ENCODE data around the gene BAK1.
"Not testable (repeated sequence)": the region's sequence is repeated elsewhere in the genome, so short reads cannot be mapped to it uniquely, and the experiment has no call there.

BAK1 gene

DNA sequence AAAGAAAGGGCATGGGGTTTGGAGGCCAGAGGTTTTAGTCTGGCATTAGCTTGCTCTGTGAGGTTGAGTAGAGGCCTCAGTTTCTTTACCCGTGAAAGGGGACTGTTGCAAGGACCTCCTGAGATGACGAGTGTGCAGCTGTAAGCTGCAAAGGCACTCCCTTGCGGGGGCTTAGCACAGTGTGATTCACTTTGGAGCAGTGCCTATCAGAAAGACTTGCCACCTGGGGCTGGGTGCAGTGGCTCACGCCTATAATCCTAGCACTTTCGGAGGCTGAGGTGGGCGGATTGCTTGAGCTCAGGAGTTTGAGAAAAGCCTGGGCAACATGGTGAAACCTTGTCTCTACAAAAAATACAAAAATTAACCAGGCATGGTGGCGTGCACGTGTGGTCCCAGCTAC is 7.5 kb upstream of the BAK1 start:
- DNase-seq (ENCODE audit: low read depth in 2 of 2), result no peak

DNA sequence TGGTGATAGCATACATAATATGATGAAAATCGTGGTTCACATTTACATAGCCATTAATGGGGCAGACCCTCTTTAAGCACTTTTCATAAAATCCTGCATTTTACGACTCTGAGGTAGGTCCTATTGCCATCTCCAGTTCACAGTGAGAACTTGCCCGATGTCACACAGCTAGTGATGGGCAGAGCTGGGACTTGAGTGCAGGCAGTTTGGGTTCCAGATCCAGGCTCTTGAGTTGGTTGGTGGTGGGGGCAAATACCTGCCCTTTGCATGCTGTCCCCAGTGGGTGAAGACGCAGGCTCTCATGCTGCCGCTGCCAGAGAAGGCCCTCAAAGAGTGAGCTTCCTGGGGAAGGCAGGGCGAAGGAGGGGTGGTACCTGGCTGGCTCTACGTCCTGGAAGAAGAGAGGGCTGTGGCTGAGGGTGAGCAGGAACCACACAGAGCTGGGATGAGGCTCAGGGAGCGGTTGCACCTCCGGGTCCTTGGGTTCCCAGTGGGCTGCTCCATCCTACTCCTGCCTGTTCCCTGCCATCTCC is 6.1 kb upstream of the BAK1 start:
- no peak for DNase-seq (ENCODE audit: low read depth in 2 of 2)

DNA sequence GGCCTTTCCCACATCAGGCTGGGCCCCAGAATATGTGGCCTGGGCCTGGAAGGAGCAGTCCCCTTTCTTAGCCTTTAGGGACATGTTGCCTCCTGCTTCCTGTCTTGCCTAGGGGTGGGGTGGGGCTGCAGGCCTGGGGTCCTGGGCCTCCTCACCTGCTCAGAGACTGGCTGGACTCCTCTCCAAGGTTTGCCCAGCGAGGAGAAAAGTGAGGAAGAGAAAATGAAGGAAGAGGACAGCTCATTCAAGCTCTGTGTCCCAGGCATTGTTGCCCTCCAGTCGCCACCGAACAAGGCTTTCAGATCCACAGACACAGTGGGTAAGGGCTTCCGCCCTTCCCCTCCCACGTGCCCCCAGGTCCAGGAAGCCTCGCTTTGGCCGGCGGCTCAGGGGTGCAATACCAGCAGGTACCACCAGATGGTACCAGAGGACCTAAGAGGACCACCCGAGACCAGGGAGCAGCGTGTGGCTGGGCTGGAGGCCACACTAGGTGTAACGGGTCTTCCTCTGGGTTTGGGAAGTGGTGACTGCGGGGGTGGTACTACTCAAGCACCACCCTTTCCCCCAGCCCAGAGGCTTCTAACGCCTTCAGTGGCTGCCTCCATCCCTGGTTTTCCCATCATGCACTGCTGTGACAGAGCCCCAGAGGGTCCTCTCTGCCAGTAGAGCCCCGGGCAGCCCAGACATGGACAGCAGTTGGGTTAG is 5.5 kb upstream of the BAK1 start:
- DNase-seq (ENCODE audit: low read depth in 2 of 2), result peak; percentile 79 to 93

DNA sequence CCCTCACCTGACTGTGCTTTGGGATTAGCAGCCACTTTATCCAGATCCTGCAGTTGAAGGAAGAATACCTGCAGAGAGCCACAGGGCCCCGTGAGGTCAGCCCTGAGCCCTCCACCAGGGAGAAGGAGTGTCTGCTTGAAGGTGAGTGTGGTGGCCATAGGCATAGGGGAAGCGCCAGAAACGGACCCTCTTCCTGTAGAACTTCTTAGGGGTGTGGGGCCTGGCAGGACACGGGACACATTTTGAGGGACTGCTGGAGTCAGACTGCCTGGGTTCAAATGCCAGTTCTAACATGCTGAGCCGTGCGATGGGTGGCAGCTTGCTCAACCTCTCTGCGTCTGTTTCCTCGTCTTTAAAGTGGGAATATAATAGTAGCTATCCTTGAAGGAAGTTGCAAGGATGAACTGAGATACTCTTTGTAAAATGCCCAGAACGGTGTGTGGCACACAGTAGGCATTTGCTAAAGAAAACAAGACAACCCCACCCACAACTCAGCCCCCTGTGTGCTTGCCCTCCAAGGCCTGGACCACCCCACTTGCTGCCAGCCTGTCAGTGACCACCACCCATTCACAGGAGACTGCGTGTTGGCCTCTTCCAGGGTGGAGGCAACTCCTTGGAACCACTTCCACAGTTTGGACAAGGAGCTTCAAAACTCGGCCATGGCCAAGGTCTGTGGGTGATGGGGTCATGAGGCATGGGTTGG is 4.8 kb upstream of the BAK1 start:
- no peak for DNase-seq (ENCODE audit: low read depth in 2 of 2)

DNA sequence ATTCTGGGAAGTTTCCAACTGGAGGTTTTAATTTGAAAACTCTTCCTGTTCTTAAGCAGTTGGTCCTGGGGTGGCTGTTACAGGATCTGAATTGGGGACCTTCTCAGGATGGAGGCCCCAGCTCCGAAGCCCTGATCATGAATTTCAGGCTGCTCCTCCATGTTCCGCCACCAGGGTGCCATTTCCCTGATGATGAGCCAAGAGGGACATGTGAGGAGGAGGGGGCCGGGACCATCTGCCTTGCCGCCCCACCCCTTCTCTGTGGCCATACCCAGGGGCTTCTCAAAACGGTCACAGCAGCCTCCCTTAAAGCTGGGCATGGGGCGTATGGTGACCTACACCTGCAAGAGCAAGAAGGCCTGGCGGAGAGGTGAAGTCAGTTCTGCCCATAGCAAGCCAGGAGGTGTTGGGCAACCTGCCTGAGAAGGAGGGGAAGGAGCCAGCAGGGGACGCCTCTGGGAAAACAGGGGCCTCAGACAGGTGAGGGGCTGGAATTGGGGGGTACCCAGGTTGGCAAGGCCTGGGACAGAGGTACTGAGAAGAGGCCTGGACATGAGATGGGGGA is 3.6 kb upstream of the BAK1 start:
- DNase-seq (ENCODE audit: low read depth in 2 of 2), result no peak

- no peak for DNase-seq (ENCODE audit: low read depth in 2 of 2)
Observed at GRCh38 chr6:33581186-33581585, 1.1 kb upstream of the BAK1 start.

GRCh38 chr6:33578588-33579011 is 1.5 kb downstream of the BAK1 start:
- DNase-seq (ENCODE audit: low read depth in 2 of 2), result no peak

DNA sequence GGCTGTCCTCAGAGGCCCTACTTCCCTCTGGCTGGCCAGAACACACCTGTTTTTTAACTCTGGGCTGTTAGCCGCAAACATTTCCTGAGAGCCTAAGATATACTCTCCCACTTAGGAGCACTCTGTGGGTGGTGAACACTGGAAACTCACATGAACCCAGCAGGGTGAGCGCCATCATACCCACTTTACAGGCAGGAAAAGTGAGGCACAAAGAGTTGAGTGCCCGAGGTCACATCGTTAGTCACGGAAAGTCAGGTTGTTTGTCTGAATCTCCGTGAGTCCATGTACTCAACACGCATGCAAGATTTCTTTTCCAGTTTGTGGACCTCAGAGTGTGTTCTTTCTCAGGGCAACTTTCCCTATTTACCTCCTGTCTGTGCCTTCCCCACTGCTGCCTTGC is 1.9 kb downstream of the BAK1 start:
- no peak for DNase-seq (ENCODE audit: low read depth in 2 of 2)

DNA sequence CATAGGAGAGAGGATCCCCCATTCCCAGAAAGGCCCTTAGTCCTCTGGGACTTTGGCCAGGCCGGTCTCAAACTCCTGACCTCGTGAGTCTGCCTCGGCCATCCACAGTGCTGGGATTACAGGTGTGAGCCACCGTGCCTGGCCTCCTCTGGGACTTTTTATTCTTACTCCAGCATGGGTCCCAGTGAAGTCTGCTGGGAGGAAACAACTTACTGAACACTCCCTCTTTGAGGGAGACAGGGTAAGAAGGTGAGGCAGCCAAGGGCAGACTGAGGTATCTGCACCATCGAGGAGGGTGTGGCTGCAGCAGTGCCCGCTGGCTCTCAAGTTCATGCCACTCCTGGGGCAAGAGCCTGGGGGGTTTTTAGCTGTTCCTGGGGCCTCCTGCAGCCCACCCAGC is 2.4 kb downstream of the BAK1 start:
- no peak for DNase-seq (ENCODE audit: low read depth in 2 of 2)

GRCh38 chr6:33577106-33577535 is 3.0 kb downstream of the BAK1 start:
- no peak for DNase-seq (ENCODE audit: low read depth in 2 of 2)

- no peak for DNase-seq (ENCODE audit: low read depth in 2 of 2)
Observed at GRCh38 chr6:33576668-33577067, 3.4 kb downstream of the BAK1 start.

- DNase-seq (ENCODE audit: low read depth in 2 of 2), result no peak
Observed at GRCh38 chr6:33575211-33575610, 4.9 kb downstream of the BAK1 start.

GRCh38 chr6:33571637-33572316 is 8.3 kb downstream of the BAK1 start:
- no peak for DNase-seq (ENCODE audit: low read depth in 2 of 2)

DNA sequence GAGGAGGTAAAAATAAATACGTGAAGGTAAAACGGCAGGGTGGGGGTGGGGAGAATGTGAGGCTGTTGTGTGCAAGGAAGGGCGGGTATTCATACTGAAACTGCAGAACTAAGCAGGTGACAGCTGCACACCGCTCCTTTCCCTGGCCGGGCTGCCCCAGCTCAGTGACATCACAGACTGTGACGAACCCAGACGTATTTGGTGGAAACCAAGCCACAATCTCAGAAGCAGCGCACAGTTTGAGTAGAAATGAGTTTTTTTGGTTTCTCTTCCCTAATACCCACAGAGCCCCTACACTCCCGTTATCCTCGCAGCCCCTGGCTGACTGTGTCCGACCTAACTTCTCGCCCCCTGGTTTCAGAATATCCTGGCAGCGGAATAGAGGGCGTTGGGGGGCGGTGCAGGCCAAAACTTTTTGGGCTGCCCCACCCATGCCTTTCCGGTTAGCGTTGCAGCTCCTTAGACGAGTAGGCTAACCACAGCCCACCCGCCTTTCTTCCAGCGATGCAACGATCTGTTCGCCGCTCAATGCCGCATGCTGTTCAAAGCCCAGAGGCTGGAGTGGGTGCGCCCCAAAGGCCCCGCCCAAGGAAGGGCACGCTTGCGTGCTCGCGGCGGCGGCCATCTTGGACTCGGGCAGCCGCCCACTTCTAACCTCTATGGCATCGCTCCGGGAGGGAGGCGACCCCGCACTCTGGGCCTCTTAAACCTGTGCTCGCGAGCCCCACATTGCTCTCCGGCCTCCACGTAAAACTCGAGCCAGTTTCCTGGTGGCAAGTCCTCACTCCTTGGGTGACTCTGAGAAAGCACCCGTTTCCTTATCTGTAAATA is 9.1 kb downstream of the BAK1 start:
- DNase-seq (ENCODE audit: low read depth in 2 of 2), result peak; percentile 89 to 90

- no peak for DNase-seq (ENCODE audit: low read depth in 2 of 2)
Observed at GRCh38 chr6:33568826-33569570, 11.1 kb downstream of the BAK1 start.

DNA sequence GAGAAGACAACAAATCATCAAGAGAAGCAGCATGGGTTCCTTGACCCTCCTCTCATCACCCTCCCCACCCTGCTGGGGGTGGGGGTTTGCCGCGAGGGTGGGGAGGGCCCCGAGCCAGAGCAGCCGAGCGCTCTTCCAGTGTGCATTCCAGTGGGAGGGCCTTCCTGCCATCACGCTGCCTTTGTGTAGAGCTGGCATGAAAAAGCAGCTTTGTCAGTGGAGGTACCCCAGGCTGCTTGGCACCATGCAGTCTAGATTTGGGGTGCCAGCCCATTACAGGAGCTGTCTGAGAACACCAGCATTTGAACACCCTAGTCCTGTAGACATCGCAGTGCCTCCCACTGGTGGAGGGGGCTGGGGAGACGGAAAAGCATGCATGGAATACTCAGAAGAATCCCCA is 12.2 kb downstream of the BAK1 start:
- no peak for DNase-seq (ENCODE audit: low read depth in 2 of 2)

DNA sequence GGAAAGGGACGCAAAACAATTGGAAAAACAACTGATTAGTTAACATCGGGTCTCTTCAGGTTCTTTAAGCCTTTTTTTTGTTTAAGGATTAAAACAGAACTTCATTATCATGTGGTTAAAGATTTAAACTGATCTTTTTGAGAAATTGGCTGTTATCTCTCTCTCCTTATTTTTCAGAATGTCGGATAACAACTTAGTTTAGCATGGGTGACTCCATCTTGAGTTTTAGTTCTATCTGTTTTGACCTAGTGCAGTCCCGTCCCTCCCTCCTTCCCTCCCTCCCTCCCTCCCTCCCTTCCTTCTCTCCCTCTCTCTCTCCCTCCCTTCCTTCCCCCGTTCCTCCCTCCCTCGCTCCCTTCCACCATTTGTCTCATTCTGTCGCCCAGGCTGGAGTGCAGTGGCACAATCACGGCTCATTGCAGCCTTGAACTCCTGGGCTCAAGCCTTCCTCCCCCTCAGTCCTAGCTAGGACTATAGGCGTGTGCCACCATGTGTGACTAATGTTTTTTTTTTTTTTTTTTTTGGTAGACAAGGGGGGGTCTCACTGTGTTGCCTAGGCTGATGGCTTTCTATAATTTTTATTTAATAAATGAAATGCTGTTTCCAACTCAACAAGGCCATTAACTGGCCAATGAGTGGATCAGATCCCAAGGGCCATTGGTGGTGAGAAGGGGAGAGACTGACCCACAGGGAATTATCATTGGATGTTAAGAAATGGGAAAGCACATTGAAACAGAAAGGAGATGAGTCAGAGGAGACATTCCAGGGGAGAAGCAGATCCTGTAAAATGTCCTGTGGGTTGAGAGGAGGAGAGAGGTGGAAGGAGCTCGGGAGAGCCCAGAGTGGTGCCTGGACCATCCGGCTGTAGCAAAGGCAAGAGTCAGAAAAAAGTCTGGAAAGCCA is 13.6 kb downstream of the BAK1 start:
- DNase-seq (ENCODE audit: low read depth in 2 of 2), result no peak

DNA sequence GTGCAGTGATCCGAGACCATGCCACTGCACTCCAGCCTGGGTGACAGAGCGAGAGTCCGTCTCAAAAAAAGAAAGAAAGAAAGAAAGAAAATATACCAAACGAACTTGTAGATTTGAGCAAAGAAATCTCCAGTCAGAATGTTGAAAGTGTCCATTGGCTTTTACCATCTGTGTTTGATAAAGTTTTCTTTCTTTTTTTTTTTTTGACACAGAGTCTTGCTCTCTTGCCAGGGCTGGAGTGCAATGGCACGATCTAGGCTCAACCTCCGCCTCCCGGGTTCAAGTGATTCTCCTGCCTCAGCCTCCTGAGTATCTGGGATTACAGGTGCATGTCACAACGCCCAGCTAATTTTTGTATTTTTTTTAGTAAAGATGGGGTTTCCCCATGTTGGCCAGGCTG is 21.3 kb downstream of the BAK1 start:
- no peak for DNase-seq (ENCODE audit: low read depth in 2 of 2)

GRCh38 chr6:33557376-33557775 is 22.7 kb downstream of the BAK1 start:
- DNase-seq (ENCODE audit: low read depth in 2 of 2), result no peak

GRCh38 chr6:33552883-33553282 is 27.2 kb downstream of the BAK1 start:
- not testable (repeated sequence) for DNase-seq (ENCODE audit: low read depth in 2 of 2)

Measured in stimulated activated CD4-positive, alpha-beta T cell treated with anti-CD3 and anti-CD28 coated beads, Interleukin-4, amount 100 ng/mL, for 48 hours (primary cell).